DMS79 treated with DMSO at 0.1 percent for 48 hours (cell line): ENCODE data around the gene FMN2.

Experiments
- DNase-seq: peaks from one replicate; lab custom pipeline; 2025; lab: John Stamatoyannopoulos, UW

FMN2 gene

GRCh38 chr1:240198376-240198775 lies 106.7 kb downstream of the FMN2 start:
- DNase-seq, result no peak

- no peak for DNase-seq
Measured at GRCh38 chr1:240199758-240200645, 108.3 kb downstream of the FMN2 start.

GRCh38 chr1:240201931-240202330 lies 110.2 kb downstream of the FMN2 start:
- DNase-seq, result no peak

GRCh38 chr1:240207073-240207709 lies 115.5 kb downstream of the FMN2 start:
- DNase-seq, result no peak

GRCh38 chr1:240210026-240210425 lies 118.3 kb downstream of the FMN2 start:
- DNase-seq, result no peak

- no peak for DNase-seq
Measured at GRCh38 chr1:240212556-240212955, 120.9 kb downstream of the FMN2 start.

- DNase-seq, result no peak
Measured at GRCh38 chr1:240217403-240217802, 125.7 kb downstream of the FMN2 start.

- no peak for DNase-seq
Measured at GRCh38 chr1:240219104-240219503, 127.4 kb downstream of the FMN2 start.

GRCh38 chr1:240226102-240226501 lies 134.4 kb downstream of the FMN2 start:
- DNase-seq, result no peak

GRCh38 chr1:240230816-240231215 lies 139.1 kb downstream of the FMN2 start:
- DNase-seq, result no peak

GRCh38 chr1:240232530-240232929 lies 140.8 kb downstream of the FMN2 start:
- DNase-seq, result no peak

- DNase-seq, result no peak
Measured at GRCh38 chr1:240234485-240235210, 143.0 kb downstream of the FMN2 start.

GRCh38 chr1:240235521-240236288 lies 144.0 kb downstream of the FMN2 start:
- no peak for DNase-seq

- DNase-seq, result no peak
Measured at GRCh38 chr1:240237305-240237721, 145.6 kb downstream of the FMN2 start.

- no peak for DNase-seq
Measured at GRCh38 chr1:240239309-240239708, 147.6 kb downstream of the FMN2 start.

GRCh38 chr1:240241278-240241677 lies 149.6 kb downstream of the FMN2 start:
- DNase-seq, result no peak

- DNase-seq, result no peak
Measured at GRCh38 chr1:240242601-240243144, 151.0 kb downstream of the FMN2 start.

GRCh38 chr1:240244968-240245628 lies 153.4 kb downstream of the FMN2 start:
- no peak for DNase-seq

GRCh38 chr1:240245629-240246020 lies 153.9 kb downstream of the FMN2 start:
- DNase-seq, result no peak

GRCh38 chr1:240247899-240248298 lies 156.2 kb downstream of the FMN2 start:
- DNase-seq, result no peak

- no peak for DNase-seq
Measured at GRCh38 chr1:240254006-240254405, 162.3 kb downstream of the FMN2 start.
